ENCODE results near the gene RAI1. TPM values are rescaled to one million over a fixed set of nuclear protein-coding genes. Genes with fewer than 3 reads are reported as not detected.

Gene RAI1
- total and polyA plus RNA-seq, 9 donors: 1.5 to 57.7 (median 35.3) TPM

DNA sequence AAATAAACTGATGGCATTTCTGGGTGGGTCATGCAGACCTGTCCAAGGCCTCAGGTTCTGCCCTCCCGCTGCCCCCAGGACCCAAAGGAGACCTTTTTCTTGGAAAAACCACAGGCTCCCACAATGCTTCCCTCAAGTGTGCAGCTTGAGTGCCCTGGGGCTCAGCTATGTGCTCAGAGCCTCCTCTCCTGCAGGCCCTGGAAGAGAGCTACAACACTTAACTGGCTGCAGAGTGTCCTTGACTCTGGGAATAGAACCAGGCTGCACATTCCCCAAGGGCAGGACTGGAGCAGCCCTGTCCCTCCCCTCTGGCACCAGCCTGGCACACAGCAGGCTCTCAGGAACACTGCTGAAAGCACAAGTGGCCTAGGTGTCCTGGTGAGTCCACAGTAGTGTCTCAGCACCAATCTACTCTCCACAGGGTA is 160.4 kb downstream of the RAI1 start:
- 70 to 80% (median 74%) methylated on average over 1 of the region's 1 CpG for WGBS, 3 donors

GRCh38 chr17:17842111-17842876 is 161.0 kb downstream of the RAI1 start:
- Histone ChIP-seq H3K27ac (peak overlapping the region; percentile 96 to 100), H3K4me3 (no peak overlapping the region), H3K9me3 (no peaks in the 10 kb centered on the region), H3K36me3 (no peaks in the 10 kb centered on the region), H3K27me3 (no peaks in the 10 kb centered on the region), H3K4me1 (ENCODE audit: insufficient read depth) (peaks cover 14% of the 10 kb centered on the region)
- TF ChIP-seq, protein P1, sequence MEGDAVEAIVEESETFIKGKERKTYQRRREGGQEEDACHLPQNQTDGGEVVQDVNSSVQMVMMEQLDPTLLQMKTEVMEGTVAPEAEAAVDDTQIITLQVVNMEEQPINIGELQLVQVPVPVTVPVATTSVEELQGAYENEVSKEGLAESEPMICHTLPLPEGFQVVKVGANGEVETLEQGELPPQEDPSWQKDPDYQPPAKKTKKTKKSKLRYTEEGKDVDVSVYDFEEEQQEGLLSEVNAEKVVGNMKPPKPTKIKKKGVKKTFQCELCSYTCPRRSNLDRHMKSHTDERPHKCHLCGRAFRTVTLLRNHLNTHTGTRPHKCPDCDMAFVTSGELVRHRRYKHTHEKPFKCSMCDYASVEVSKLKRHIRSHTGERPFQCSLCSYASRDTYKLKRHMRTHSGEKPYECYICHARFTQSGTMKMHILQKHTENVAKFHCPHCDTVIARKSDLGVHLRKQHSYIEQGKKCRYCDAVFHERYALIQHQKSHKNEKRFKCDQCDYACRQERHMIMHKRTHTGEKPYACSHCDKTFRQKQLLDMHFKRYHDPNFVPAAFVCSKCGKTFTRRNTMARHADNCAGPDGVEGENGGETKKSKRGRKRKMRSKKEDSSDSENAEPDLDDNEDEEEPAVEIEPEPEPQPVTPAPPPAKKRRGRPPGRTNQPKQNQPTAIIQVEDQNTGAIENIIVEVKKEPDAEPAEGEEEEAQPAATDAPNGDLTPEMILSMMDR (IDR thresholded peaks at IDR 0.05): no peak
- TF ChIP-seq POLR2A (IDR thresholded peaks at IDR 0.05) (no peak), EP300 (IDR thresholded peaks at IDR 0.05) (no peak)
- intact Hi-C loops (cut with DNase I): no loop called here
- 42 to 50% (median 43%) methylated on average over 4 to 9 of the region's 9 CpGs for WGBS, 3 donors
- peak in 2 of 5 donors; percentile 23 to 43 for DNase-seq

More for the DNA sequence above, 160.4 kb downstream of the RAI1 start:
- H3K9me3 ChIP-seq: no peaks in the 10 kb centered on the region
- intact Hi-C loops (cut with DNase I): no loop called here
- H3K4me1 ChIP-seq (ENCODE audit: insufficient read depth): peaks cover 17% of the 10 kb centered on the region
- H3K27me3 ChIP-seq: no peaks in the 10 kb centered on the region
- no peak for TF ChIP-seq POLR2A (IDR thresholded peaks at IDR 0.05)
- TF ChIP-seq, protein P1 (IDR thresholded peaks at IDR 0.05): no peak
- no peak for TF ChIP-seq EP300 (IDR thresholded peaks at IDR 0.05)
- no peaks in the 10 kb centered on the region for H3K36me3 ChIP-seq
- H3K4me3 ChIP-seq: no peak overlapping the region
- peak overlapping the region; percentile 96 to 100 for H3K27ac ChIP-seq
- DNase-seq: peak in 4 of 5 donors; percentile 23 to 40 (median 36)

GRCh38 chr17:17843096-17843495 is 161.8 kb downstream of the RAI1 start:
- Histone ChIP-seq H3K4me1 (ENCODE audit: insufficient read depth) (peaks cover 14% of the 10 kb centered on the region), H3K4me3 (no peak overlapping the region), H3K27ac (no peak overlapping the region), H3K9me3 (no peaks in the 10 kb centered on the region), H3K36me3 (no peaks in the 10 kb centered on the region), H3K27me3 (no peaks in the 10 kb centered on the region)
- DNase-seq: peak in 1 of 5 donors; percentile 23
- intact Hi-C loops (cut with DNase I): no loop called here
- WGBS, 3 donors: 80 to 89% (median 88%) methylated on average over 4 of the region's 4 CpGs
- no peak for TF ChIP-seq EP300 (IDR thresholded peaks at IDR 0.05)
- TF ChIP-seq, protein P1 (IDR thresholded peaks at IDR 0.05): no peak
- no peak for TF ChIP-seq POLR2A (IDR thresholded peaks at IDR 0.05)

- no peak for TF ChIP-seq EP300 (IDR thresholded peaks at IDR 0.05)
- TF ChIP-seq, protein P1 (IDR thresholded peaks at IDR 0.05): no peak
- no peak for TF ChIP-seq POLR2A (IDR thresholded peaks at IDR 0.05)
- intact Hi-C loops (cut with DNase I): no loop called here
- Histone ChIP-seq H3K9me3 (no peaks in the 10 kb centered on the region), H3K36me3 (no peaks in the 10 kb centered on the region), H3K27ac (no peak overlapping the region), H3K27me3 (no peaks in the 10 kb centered on the region), H3K4me1 (ENCODE audit: insufficient read depth) (peaks cover 22% of the 10 kb centered on the region), H3K4me3 (no peak overlapping the region)
- DNase-seq: peak in 1 of 5 donors; percentile 25
- WGBS, 3 donors: 78 to 88% (median 81%) methylated on average over 5 to 7 of the region's 7 CpGs
Measured at GRCh38 chr17:17844079-17844478, 162.8 kb downstream of the RAI1 start.

Measured in ovary (tissue), 9 donors.